Measurements from ENCODE around the gene ILDR1.

The ILDR1 gene

GRCh38 chr3:122001892-122002291 is 20.2 kb downstream of the ILDR1 start:
- no peak for TF ChIP-seq CTCF (IDR thresholded peaks at IDR 0.05; ENCODE audit: control insufficient read depth, insufficient read depth, low read depth, low read length, missing control alignments)
- H3K4me3 ChIP-seq (ENCODE audit: control insufficient read depth, low read depth, low read length): no peak overlapping the region
- DNase-seq (ENCODE audit: low read depth): no peak

DNA sequence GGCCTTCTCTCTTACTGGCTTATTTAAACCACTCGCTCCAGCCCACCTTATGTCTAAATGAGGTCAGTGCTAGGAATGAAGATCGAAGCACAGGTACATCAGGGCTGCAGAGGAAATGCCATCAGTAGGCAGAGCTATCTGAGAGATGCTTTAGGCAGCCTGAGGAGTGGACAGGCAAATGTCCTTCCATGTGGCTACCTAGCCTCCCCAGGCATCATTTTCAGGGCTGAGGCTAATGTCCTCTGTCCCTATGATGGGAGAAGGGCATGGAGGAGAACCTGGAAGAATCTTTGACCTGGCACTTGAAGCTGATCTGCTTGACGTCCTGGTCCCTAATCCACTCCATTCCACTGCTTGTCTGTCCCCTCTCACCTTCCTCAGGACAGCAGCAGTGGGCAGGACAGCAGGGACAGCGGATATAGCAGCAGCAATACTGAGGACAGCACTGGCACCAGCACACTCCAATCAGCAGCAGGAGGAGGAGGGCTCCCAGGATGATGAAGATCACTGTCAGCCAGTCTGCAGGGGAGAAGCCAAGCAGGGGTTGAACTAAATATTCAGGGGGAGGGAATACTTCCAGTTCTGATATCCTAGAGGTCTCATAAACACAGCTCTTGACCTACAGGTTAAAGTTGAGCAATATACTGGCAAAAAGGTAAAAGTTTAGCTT is 21.0 kb downstream of the ILDR1 start:
- no peak overlapping the region for H3K4me3 ChIP-seq (ENCODE audit: control insufficient read depth, low read depth, low read length)
- TF ChIP-seq CTCF (IDR thresholded peaks at IDR 0.05; ENCODE audit: control insufficient read depth, insufficient read depth, low read depth, low read length, missing control alignments): no peak
- DNase-seq (ENCODE audit: low read depth): no peak

- no peak for DNase-seq (ENCODE audit: low read depth)
- no peak overlapping the region for H3K4me3 ChIP-seq (ENCODE audit: control insufficient read depth, low read depth, low read length)
- TF ChIP-seq CTCF (IDR thresholded peaks at IDR 0.05; ENCODE audit: control insufficient read depth, insufficient read depth, low read depth, low read length, missing control alignments): no peak
Observed at GRCh38 chr3:121999931-122000330, 22.1 kb downstream of the ILDR1 start.

- no peak for DNase-seq (ENCODE audit: low read depth)
- TF ChIP-seq CTCF (IDR thresholded peaks at IDR 0.05; ENCODE audit: control insufficient read depth, insufficient read depth, low read depth, low read length, missing control alignments): no peak
- no peak overlapping the region for H3K4me3 ChIP-seq (ENCODE audit: control insufficient read depth, low read depth, low read length)
Observed at GRCh38 chr3:121998611-121999473, 23.2 kb downstream of the ILDR1 start.

GRCh38 chr3:121998030-121998580 is 23.9 kb downstream of the ILDR1 start:
- H3K4me3 ChIP-seq (ENCODE audit: control insufficient read depth, low read depth, low read length): no peak overlapping the region
- no peak for TF ChIP-seq CTCF (IDR thresholded peaks at IDR 0.05; ENCODE audit: control insufficient read depth, insufficient read depth, low read depth, low read length, missing control alignments)
- no peak for DNase-seq (ENCODE audit: low read depth)

- no peak for DNase-seq (ENCODE audit: low read depth)
- TF ChIP-seq CTCF (IDR thresholded peaks at IDR 0.05; ENCODE audit: control insufficient read depth, insufficient read depth, low read depth, low read length, missing control alignments): no peak
- no peak overlapping the region for H3K4me3 ChIP-seq (ENCODE audit: control insufficient read depth, low read depth, low read length)
Observed at GRCh38 chr3:121997372-121997771, 24.7 kb downstream of the ILDR1 start.
